ENCODE results near the gene CYP27C1.
"Not testable (repeated sequence)": the region's sequence is repeated elsewhere in the genome, so short reads cannot be mapped to it uniquely, and the experiment has no call there.

DNA sequence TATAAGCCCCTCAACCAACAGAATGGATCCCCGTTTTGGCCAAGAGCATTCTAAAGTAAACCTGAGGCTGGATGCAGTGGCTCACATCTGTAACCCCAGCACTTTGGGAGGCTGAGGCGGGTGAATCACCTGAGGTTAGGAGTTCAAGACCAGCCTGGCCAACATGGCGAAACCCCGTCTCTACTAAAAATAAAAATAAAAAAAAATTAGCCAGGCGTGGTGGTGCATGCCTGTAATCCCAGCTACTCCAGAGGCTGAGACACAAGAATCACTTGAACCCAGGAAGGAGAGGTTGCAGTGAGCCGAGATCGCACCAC is 57.1 kb downstream of the CYP27C1 start:
- TF ChIP-seq, protein P1, sequence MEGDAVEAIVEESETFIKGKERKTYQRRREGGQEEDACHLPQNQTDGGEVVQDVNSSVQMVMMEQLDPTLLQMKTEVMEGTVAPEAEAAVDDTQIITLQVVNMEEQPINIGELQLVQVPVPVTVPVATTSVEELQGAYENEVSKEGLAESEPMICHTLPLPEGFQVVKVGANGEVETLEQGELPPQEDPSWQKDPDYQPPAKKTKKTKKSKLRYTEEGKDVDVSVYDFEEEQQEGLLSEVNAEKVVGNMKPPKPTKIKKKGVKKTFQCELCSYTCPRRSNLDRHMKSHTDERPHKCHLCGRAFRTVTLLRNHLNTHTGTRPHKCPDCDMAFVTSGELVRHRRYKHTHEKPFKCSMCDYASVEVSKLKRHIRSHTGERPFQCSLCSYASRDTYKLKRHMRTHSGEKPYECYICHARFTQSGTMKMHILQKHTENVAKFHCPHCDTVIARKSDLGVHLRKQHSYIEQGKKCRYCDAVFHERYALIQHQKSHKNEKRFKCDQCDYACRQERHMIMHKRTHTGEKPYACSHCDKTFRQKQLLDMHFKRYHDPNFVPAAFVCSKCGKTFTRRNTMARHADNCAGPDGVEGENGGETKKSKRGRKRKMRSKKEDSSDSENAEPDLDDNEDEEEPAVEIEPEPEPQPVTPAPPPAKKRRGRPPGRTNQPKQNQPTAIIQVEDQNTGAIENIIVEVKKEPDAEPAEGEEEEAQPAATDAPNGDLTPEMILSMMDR (IDR thresholded peaks at IDR 0.05): not testable (repeated sequence)
- not testable (repeated sequence) for TF ChIP-seq POLR2A (IDR thresholded peaks at IDR 0.05)

Measured in adrenal gland (tissue), 5 donors.